OCI-LY1 (cell line): ENCODE measurements around the gene WDR35.
"Not testable (repeated sequence)": the region's sequence is repeated elsewhere in the genome, so short reads cannot be mapped to it uniquely, and the experiment has no call there.

Experiments used
- H2AFZ ChIP-seq: fragments of 200-600 bp; sonication (generic), shearing (Covaris generic); 2 replicates; pipeline ENCODE4 v1.6.0; 2014; ENCODE audit warnings: antibody characterized with exemption, mild to moderate bottlenecking, low read length
- H3F3A ChIP-seq: fragments of 200-600 bp; sonication (generic), shearing (Covaris generic); 2 replicates; pipeline ENCODE4 v1.6.0; 2014; ENCODE audit warnings: mild to moderate bottlenecking, antibody characterized with exemption, low read length, moderate library complexity; ENCODE audit not compliant: insufficient read depth
- H3K27ac ChIP-seq: fragments of 200-600 bp; sonication (generic); 2 replicates; pipeline ENCODE4 v1.5.1; 2014; ENCODE audit warnings: low read length, mixed run types, mild to moderate bottlenecking, low read depth; ENCODE audit not compliant: poor library complexity, severe bottlenecking
- H3K27me3 ChIP-seq: fragments of 200-600 bp; sonication (generic); 2 replicates; pipeline ENCODE4 v1.6.0; 2014; ENCODE audit warnings: antibody characterized with exemption, mild to moderate bottlenecking, low read length, moderate library complexity; ENCODE audit not compliant: insufficient read depth
- H3K36me3 ChIP-seq: fragments of 200-600 bp; sonication (generic); 2 replicates; pipeline ENCODE4 v1.6.1; 2014; ENCODE audit warnings: mild to moderate bottlenecking, antibody characterized with exemption, low read length, moderate library complexity, mixed read lengths; ENCODE audit not compliant: insufficient read depth
- H3K4me1 ChIP-seq: fragments of 200-600 bp; sonication (generic); 2 replicates; pipeline ENCODE4 v1.5.1; 2014; ENCODE audit warnings: mild to moderate bottlenecking, low read length, moderate library complexity; ENCODE audit not compliant: insufficient read depth, severe bottlenecking
- H3K4me2 ChIP-seq: fragments of 200-600 bp; sonication (generic), shearing (Covaris generic); 2 replicates; pipeline ENCODE4 v1.6.1; 2014; ENCODE audit warnings: low read length
- H3K4me3 ChIP-seq: fragments of 200-600 bp; sonication (generic); 2 replicates; pipeline ENCODE4 v1.5.1; 2014; ENCODE audit warnings: low read length, low read depth, mild to moderate bottlenecking, mixed read lengths; ENCODE audit not compliant: poor library complexity, severe bottlenecking
- H3K79me2 ChIP-seq: fragments of 200-600 bp; shearing (Covaris generic); 2 replicates; pipeline ENCODE4 v1.6.1; 2016; ENCODE audit warnings: mixed run types, low read length, mixed read lengths; ENCODE audit not compliant: insufficient read depth
- H3K9ac ChIP-seq: fragments of 200-600 bp; sonication (generic), shearing (Covaris generic); 2 replicates; pipeline ENCODE4 v1.6.1; 2014; ENCODE audit warnings: mild to moderate bottlenecking, low read length, mixed read lengths
- H3K9me2 ChIP-seq: fragments of 200-600 bp; sonication (generic), shearing (Covaris generic); 2 replicates; pipeline ENCODE4 v1.6.1; 2014; ENCODE audit warnings: low read depth, mild to moderate bottlenecking, low read length, mixed read lengths
- H3K9me3 ChIP-seq: fragments of 200-600 bp; shearing (Covaris generic); 2 replicates; pipeline ENCODE4 v1.6.1; 2014; ENCODE audit warnings: low read length, mixed read lengths
- H4K20me1 ChIP-seq: fragments of 200-600 bp; sonication (generic), shearing (Covaris generic); 2 replicates; pipeline ENCODE4 v1.6.0; 2016; ENCODE audit warnings: mild to moderate bottlenecking, low read length; ENCODE audit not compliant: insufficient read depth
- CTCF ChIP-seq: fragments of 200-600 bp; sonication (generic), shearing (Covaris generic); IDR thresholded peaks from 2 replicates; pipeline ENCODE4 v1.5.1; 2017; ENCODE audit warnings: mild to moderate bottlenecking, antibody characterized with exemption, low read length, moderate library complexity, mixed read lengths
- EZH2 ChIP-seq: fragments of 200-600 bp; sonication (generic), shearing (Covaris generic); IDR thresholded peaks from 2 replicates; pipeline ENCODE4 v1.8.0; 2017; ENCODE audit warnings: borderline replicate concordance, mixed run types, mild to moderate bottlenecking, antibody characterized with exemption, low read length, moderate library complexity, mixed read lengths

Gene WDR35

GRCh38 chr2:19933351-19933981 is 56.4 kb downstream of the WDR35 start:
- Histone ChIP-seq H2AFZ (no peak overlapping the region), H4K20me1 (no peaks in the 10 kb centered on the region), H3K4me3 (no peak overlapping the region), H3K9ac (no peak overlapping the region), H3K4me2 (no peak overlapping the region), H3K36me3 (peaks cover 25% of the 10 kb centered on the region), H3K9me3 (no peaks in the 10 kb centered on the region), H3K9me2 (no peaks in the 10 kb centered on the region), H3K4me1 (peaks cover 8% of the 10 kb centered on the region), H3K27me3 (no peaks in the 10 kb centered on the region), H3K79me2 (no peaks in the 10 kb centered on the region), H3K27ac (no peak overlapping the region), H3F3A (no peaks in the 10 kb centered on the region; the same call in 1 of the 2 replicates)
- TF ChIP-seq EZH2 (no peak), CTCF (no peak)

DNA sequence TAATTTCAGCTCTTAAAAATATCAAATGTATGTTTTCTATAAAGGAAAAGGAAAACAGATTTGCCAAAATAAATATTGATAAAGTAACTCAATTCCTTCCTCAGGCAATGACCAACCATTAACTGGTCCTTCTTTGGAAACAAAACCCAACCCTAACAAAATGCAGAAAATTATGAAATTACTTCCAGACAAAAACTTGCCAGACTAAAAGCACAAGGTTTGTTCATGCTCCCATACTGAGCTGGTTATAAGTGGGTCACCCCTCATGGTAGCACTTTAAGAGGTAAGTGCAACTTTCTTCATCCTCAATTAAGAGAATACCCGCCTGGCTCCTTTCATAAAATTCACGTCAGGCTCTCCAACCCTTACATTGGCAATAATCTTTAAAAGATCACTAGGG is 57.0 kb downstream of the WDR35 start:
- no peaks in the 10 kb centered on the region; the same call in 1 of the 2 replicates for H3F3A ChIP-seq
- peaks cover 25% of the 10 kb centered on the region for H3K36me3 ChIP-seq
- H3K4me2 ChIP-seq, result no peak overlapping the region
- H3K9me2 ChIP-seq, result no peaks in the 10 kb centered on the region
- no peak overlapping the region for H3K4me3 ChIP-seq
- peaks cover 8% of the 10 kb centered on the region for H3K4me1 ChIP-seq
- no peak overlapping the region for H3K27ac ChIP-seq
- H3K79me2 ChIP-seq, result no peaks in the 10 kb centered on the region
- TF ChIP-seq CTCF, result no peak
- no peaks in the 10 kb centered on the region for H3K9me3 ChIP-seq
- no peak overlapping the region for H2AFZ ChIP-seq
- no peaks in the 10 kb centered on the region for H4K20me1 ChIP-seq
- no peak overlapping the region for H3K9ac ChIP-seq
- no peaks in the 10 kb centered on the region for H3K27me3 ChIP-seq

DNA sequence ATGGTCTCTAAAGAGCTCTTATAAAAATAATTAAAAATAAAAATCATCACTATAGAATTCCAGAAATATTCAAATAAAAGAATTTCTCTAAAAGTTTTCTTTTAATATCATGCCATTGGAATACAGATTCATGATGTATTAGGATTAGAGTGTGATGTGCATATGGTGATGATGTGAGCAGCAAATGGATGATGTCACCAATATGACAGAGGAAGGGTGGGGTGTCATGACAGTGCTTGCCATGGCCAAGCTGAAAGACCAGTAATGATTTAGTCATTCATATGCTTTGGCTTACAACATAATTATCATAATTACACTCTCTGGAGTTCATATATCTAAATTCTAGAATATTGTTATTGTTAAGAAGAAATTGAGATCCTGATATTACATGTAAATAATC is 60.7 kb downstream of the WDR35 start:
- peaks cover 8% of the 10 kb centered on the region for H3K4me1 ChIP-seq
- no peaks in the 10 kb centered on the region for H3K9me3 ChIP-seq
- H3F3A ChIP-seq, result no peaks in the 10 kb centered on the region; the same call in 1 of the 2 replicates
- no peak for TF ChIP-seq EZH2
- no peak for TF ChIP-seq CTCF
- H3K4me2 ChIP-seq, result no peak overlapping the region
- peaks cover 14% of the 10 kb centered on the region for H3K36me3 ChIP-seq
- no peak overlapping the region for H3K27ac ChIP-seq
- no peaks in the 10 kb centered on the region for H4K20me1 ChIP-seq
- no peak overlapping the region for H2AFZ ChIP-seq
- H3K27me3 ChIP-seq, result no peaks in the 10 kb centered on the region
- no peaks in the 10 kb centered on the region for H3K79me2 ChIP-seq
- H3K9ac ChIP-seq, result no peak overlapping the region
- H3K9me2 ChIP-seq, result no peaks in the 10 kb centered on the region
- H3K4me3 ChIP-seq, result no peak overlapping the region

DNA sequence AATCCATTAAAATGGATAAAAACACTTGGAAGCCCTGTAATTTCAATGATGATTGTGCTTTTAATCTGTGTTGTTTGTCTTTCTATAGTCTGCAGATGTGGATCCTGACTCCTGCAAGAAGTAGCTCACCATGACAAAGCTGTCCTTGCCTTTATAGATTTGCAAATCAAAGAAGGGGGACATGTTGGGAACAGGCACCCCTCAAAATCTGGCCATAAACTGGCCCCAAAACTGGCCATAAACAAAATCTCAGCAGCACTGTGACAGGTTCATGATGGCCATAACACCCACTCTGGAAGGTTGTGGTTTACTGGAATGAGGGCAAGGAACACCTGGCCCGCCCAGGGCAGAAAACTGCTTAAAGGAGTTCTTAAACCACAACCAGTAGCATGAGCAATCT is 62.1 kb downstream of the WDR35 start:
- not testable (repeated sequence) for H3K4me2 ChIP-seq, H3K27me3 ChIP-seq, H3K9me2 ChIP-seq, H3K27ac ChIP-seq, H3K9ac ChIP-seq, H3K9me3 ChIP-seq, H3K79me2 ChIP-seq, H3K4me3 ChIP-seq, H4K20me1 ChIP-seq, H3F3A ChIP-seq, H3K4me1 ChIP-seq, H2AFZ ChIP-seq
- peaks cover 14% of the 10 kb centered on the region for H3K36me3 ChIP-seq

DNA sequence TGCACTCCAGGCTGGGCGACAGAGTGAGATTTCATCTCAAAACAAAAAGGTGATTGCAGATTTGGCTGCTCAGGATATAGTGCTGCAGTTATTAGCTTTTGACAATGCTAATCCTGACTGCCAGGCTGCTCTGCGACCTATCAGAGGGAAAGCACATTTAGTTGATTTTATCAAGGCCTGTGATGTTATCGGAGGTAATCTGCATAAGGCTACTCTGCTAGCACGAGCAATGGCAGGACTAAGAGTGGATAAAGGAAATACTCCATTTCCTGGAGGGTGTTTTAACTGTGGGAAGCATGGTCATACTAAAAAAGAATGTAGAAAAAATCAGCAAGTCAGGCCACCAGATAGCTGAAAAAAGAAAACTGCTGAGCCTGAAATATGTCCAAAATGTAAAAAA is 65.4 kb downstream of the WDR35 start:
- not testable (repeated sequence) for H2AFZ ChIP-seq, H3K9ac ChIP-seq, H3K27ac ChIP-seq, H3K4me1 ChIP-seq, H3K9me3 ChIP-seq, H3K79me2 ChIP-seq, H4K20me1 ChIP-seq, H3K36me3 ChIP-seq, H3F3A ChIP-seq, H3K4me3 ChIP-seq, H3K27me3 ChIP-seq, H3K9me2 ChIP-seq, H3K4me2 ChIP-seq
